ENCODE measurements around the gene EPHB2. TPM values are rescaled to one million over a fixed set of nuclear protein-coding genes. Genes with fewer than 3 reads are reported as not detected.
A peak's percentile ranks its signal among the peaks of the same experiment; 100 is the strongest.

EPHB2 gene
- total and polyA plus RNA-seq, 7 experiments from 2014 or later = 0.27 to 2.2 (median 0.49) TPM; not detected in 3

DNA sequence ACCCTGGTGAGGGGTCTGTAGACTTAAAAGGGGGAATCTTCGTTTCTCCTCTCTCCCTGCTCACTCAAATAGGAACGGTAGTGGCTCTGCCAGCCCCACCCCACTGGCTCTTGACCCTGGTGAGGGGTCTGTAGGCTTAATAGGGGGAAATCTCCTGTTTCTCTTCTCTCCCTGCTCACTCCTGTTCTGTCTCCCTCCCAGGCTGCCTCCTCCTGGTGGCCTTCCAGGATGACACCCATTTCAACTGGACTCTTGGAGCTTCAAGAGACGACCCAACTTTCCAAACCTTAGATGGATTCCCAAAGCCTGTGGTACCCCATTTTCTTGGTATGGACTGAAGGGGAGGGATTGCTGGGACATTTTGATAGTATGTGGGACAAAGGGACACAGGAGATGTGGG, 1.4 kb upstream of the EPHB2 start:
- intact Hi-C loops (cut with micrococcal nuclease) = loop anchor here in 1 of 2 donors (10.0 kb wide), 1 partner anchor 256 kb away; no protein-coding TSS in a partner anchor
- Histone ChIP-seq H3K9me3 (ENCODE audit: control insufficient read depth in 2 of 3, low read length in 3 of 3) (no peaks in the 10 kb centered on the region), H3K4me3 (ENCODE audit: low read length) (no peak overlapping the region), H3K27me3 (ENCODE audit: control insufficient read depth in 2 of 2, insufficient read depth in 2 of 2, low read length in 2 of 2) (peaks cover 3 to 10% of the 10 kb centered on the region in 2 donors), H3K27ac (ENCODE audit: low read depth, low read length) (no peak overlapping the region), H3K4me1 (ENCODE audit: control insufficient read depth in 2 of 2, insufficient read depth in 2 of 2, low read length in 2 of 2) (no peaks in the 10 kb centered on the region), H3K36me3 (ENCODE audit: control insufficient read depth in 2 of 3, insufficient read depth in 3 of 3, low read length in 3 of 3) (no peaks in the 10 kb centered on the region)
- DNase-seq (no peak), ATAC-seq (no peak)
- Mint-ChIP-seq H3K9me3 (peaks cover 0 to 2% (median 0%) of the 10 kb centered on the region in 11 donors), H3K27me3 (peaks cover 47 to 55% (median 52%) of the 10 kb centered on the region in 5 donors), H3K4me1 (peaks cover 0 to 11% (median 7%) of the 10 kb centered on the region in 7 donors), H3K27ac (no peak overlapping the region), H3K4me3 (peak overlapping the region in 3 of 10 donors; percentile 57 to 87 (median 62)), H3K36me3 (no peaks in the 10 kb centered on the region)
- ChIA-PET POLR2A (no interaction called here), CTCF (no interaction called here)

DNA sequence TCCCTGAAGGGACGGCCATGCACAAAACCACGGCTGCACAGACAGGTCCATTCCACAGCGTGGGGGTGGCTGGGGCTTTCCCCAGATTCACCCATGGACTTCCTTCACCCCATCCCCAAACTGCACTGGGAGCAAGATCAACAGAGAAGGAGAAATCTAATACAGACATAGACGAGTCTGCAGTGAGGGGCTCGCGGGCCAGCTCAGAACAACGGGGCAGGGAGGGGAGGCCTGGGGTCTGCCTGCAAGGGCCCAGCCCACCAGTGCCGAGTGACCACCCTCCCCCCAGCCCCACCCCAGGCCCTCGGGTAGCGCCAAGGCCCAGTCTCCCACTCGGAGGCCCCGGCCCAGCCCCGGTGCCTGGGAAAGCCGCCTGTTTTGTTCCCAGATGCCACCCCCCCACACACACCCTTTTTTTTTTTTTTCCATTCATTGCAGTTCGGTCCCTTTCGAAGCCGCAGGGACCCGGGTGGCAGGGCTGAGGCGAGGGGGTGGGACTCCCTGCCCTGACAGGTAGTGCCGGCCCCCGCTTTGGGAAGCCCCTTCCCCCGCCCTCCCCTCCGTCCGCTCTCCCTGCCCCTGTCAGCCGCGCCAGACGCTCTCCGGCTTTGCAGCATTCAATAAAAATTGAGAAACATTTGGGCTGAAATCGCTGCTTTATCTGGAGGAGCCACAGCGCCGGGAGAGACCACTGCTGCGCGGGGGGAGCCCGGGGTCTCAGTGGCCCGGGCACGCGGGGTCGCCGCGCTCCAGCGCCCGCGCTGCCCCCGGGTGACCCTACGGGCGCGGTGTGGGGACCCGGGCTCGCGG, 543 bp upstream of the EPHB2 start:
- Mint-ChIP-seq H3K36me3 (no peaks in the 10 kb centered on the region), H3K27ac (no peak overlapping the region), H3K4me3 (peak overlapping the region in 9 of 10 donors; percentile 37 to 87 (median 71)), H3K4me1 (peaks cover 0 to 13% (median 7%) of the 10 kb centered on the region in 7 donors), H3K27me3 (peaks cover 54 to 64% (median 59%) of the 10 kb centered on the region in 5 donors), H3K9me3 (peaks cover 0 to 2% (median 0%) of the 10 kb centered on the region in 11 donors)
- intact Hi-C loops (cut with micrococcal nuclease) = loop anchor here in 1 of 2 donors (10.0 kb wide), 1 partner anchor 255 kb away; no protein-coding TSS in a partner anchor
- no peaks in the 10 kb centered on the region for H3K36me3 ChIP-seq (ENCODE audit: control insufficient read depth in 2 of 3, insufficient read depth in 3 of 3, low read length in 3 of 3)
- DNase-seq (peak in 4 of 9 donors; percentile 3 to 35 (median 16)), ATAC-seq (peak; percentile 66)
- ChIA-PET CTCF (no interaction called here), POLR2A (no interaction called here)
- peaks cover 3 to 10% of the 10 kb centered on the region in 2 donors for H3K27me3 ChIP-seq (ENCODE audit: control insufficient read depth in 2 of 2, insufficient read depth in 2 of 2, low read length in 2 of 2)
- no peak overlapping the region for H3K4me3 ChIP-seq (ENCODE audit: low read length)
- no peaks in the 10 kb centered on the region for H3K9me3 ChIP-seq (ENCODE audit: control insufficient read depth in 2 of 3, low read length in 3 of 3)
- H3K27ac ChIP-seq (ENCODE audit: low read depth, low read length) = no peak overlapping the region
- no peaks in the 10 kb centered on the region for H3K4me1 ChIP-seq (ENCODE audit: control insufficient read depth in 2 of 2, insufficient read depth in 2 of 2, low read length in 2 of 2)

DNA sequence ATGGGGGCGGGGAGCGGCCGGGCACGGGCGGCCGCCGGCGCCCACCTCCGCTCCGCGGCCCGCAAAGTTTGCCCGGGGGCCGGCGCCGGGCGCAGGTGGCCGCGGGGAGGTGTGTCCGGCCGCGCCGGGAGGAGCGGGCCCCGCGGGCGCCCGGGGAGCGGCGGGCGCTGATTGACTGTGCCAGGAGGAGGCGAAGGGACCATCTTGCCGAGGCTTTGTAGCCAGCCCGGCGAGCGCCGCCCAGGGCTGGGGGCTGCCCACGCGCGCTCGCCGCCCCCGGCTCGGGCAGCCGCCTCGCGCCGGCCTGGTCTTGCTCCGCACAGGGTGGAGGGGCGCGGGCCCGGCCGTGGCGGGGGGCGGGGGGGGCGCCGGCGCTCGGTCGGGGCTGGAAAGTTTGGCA, 432 bp downstream of the EPHB2 start:
- Histone ChIP-seq H3K4me1 (ENCODE audit: control insufficient read depth in 2 of 2, insufficient read depth in 2 of 2, low read length in 2 of 2) (no peaks in the 10 kb centered on the region), H3K9me3 (ENCODE audit: control insufficient read depth in 2 of 3, low read length in 3 of 3) (no peaks in the 10 kb centered on the region), H3K36me3 (ENCODE audit: control insufficient read depth in 2 of 3, insufficient read depth in 3 of 3, low read length in 3 of 3) (no peaks in the 10 kb centered on the region), H3K27ac (ENCODE audit: low read depth, low read length) (no peak overlapping the region), H3K27me3 (ENCODE audit: control insufficient read depth in 2 of 2, insufficient read depth in 2 of 2, low read length in 2 of 2) (peaks cover 3 to 10% of the 10 kb centered on the region in 2 donors), H3K4me3 (ENCODE audit: low read length) (no peak overlapping the region)
- no peaks in the 10 kb centered on the region for H3K36me3 Mint-ChIP-seq
- ATAC-seq (no peak), DNase-seq (no peak)
- ChIA-PET POLR2A (no interaction called here), CTCF (no interaction called here)
- intact Hi-C loops (cut with micrococcal nuclease) = no loop called here
- peaks cover 0 to 13% (median 7%) of the 10 kb centered on the region in 7 donors for H3K4me1 Mint-ChIP-seq
- H3K27ac Mint-ChIP-seq = no peak overlapping the region
- peaks cover 54 to 74% (median 63%) of the 10 kb centered on the region in 5 donors for H3K27me3 Mint-ChIP-seq
- no peak overlapping the region for H3K4me3 Mint-ChIP-seq
- peaks cover 0 to 2% (median 0%) of the 10 kb centered on the region in 11 donors for H3K9me3 Mint-ChIP-seq

DNA sequence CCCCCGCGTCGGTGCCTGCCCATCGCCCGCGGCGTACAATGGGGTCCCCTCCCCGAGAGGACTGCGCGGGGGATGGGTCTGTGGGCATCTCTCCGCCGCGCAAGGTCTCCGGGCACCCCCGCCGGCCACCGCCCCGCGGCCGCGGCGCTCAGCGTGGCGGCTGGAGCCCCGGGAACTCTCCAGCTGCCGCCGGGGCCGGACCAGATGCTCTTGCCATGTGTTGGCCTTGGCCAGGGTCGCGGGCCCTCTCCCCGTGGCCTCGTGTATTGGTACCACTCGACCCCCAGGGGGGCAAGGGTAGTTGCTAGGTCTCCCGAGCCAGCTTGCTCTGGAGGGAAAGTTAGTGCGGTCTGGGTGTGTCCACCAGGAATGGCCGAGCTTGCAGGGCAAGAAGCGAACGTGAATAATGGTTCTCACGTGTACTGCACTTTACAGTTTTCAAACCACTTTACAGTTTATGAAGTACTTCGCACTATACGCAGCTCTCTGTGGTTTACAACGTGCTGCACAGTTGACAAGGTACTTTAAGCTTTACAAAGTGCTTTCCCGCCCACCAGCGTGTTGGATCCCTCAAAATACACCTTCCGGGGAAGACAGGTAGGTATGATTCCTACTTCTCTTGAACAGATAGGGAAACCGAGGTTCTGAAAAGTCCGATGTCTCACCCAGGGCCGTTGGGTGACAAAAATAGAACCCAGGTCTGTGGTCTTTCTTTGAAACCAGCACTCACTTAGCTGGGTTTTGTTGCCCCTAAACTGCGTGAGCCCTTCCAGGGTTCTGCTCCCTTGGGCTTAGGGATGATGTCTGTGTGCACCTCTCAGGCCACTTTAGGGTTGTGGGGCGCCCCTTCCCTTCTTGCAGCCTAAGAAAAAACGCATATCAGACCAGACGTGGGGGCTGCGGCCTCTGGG, 1.2 kb downstream of the EPHB2 start:
- ChIA-PET CTCF (no interaction called here), POLR2A (no interaction called here)
- no peak overlapping the region for H3K27ac Mint-ChIP-seq
- peak overlapping the region in 9 of 10 donors; percentile 23 to 76 (median 53) for H3K4me3 Mint-ChIP-seq
- DNase-seq (no peak), ATAC-seq (no peak)
- H3K4me3 ChIP-seq (ENCODE audit: low read length) = no peak overlapping the region
- peaks cover 0 to 2% (median 0%) of the 10 kb centered on the region in 11 donors for H3K9me3 Mint-ChIP-seq
- H3K4me1 ChIP-seq (ENCODE audit: control insufficient read depth in 2 of 2, insufficient read depth in 2 of 2, low read length in 2 of 2) = no peaks in the 10 kb centered on the region
- no peaks in the 10 kb centered on the region for H3K9me3 ChIP-seq (ENCODE audit: control insufficient read depth in 2 of 3, low read length in 3 of 3)
- peaks cover 54 to 80% (median 63%) of the 10 kb centered on the region in 5 donors for H3K27me3 Mint-ChIP-seq
- H3K27ac ChIP-seq (ENCODE audit: low read depth, low read length) = no peak overlapping the region
- H3K36me3 ChIP-seq (ENCODE audit: control insufficient read depth in 2 of 3, insufficient read depth in 3 of 3, low read length in 3 of 3) = no peaks in the 10 kb centered on the region
- intact Hi-C loops (cut with micrococcal nuclease) = no loop called here
- peaks cover 0 to 13% (median 7%) of the 10 kb centered on the region in 7 donors for H3K4me1 Mint-ChIP-seq
- peaks cover 3 to 10% of the 10 kb centered on the region in 2 donors for H3K27me3 ChIP-seq (ENCODE audit: control insufficient read depth in 2 of 2, insufficient read depth in 2 of 2, low read length in 2 of 2)
- no peaks in the 10 kb centered on the region for H3K36me3 Mint-ChIP-seq

DNA sequence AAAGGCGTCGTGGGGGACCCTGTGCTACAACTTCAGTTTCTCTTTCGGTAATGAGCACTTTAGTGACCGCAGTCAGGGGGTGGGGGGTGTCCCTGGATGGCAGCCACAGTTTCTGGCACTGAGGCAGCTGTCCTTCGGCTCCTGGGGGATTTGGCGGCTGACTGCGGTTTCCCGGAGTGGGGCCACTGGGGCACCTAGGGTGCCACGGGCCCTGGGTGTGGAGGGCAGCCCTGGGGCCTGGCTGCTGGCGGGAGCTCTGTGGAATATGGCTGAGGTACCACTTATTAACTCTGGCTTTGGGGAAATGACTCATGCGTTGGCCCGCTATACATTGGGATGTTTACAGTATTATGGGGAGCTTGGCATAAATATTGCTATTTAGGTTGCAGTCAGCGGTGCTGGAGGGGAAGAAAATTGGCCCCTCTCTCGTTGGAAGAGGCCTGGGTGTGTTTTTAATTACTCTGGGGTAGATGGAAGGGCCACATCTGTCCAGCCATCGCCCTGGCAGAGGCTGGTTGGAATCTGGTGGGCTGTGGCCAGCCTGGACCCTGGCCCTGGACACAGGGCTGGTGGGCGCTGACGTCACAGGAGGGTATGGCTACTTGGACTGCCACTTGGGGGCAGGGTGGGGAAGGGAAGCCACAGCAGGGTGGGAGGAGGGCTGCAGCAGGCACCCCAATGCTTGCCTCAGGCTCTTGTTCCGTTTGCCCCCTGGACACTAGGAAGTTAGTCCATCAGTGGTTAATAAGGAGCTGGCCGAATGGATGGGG, 2.0 kb downstream of the EPHB2 start:
- CTCF ChIA-PET = no interaction called here
- H3K9me3 ChIP-seq (ENCODE audit: control insufficient read depth in 2 of 3, low read length in 3 of 3) = no peaks in the 10 kb centered on the region
- H3K27ac ChIP-seq (ENCODE audit: low read depth, low read length) = no peak overlapping the region
- H3K27me3 Mint-ChIP-seq = peaks cover 50 to 74% (median 60%) of the 10 kb centered on the region in 5 donors
- ATAC-seq (no peak), DNase-seq (no peak)
- POLR2A ChIA-PET = no interaction called here
- H3K36me3 Mint-ChIP-seq = no peaks in the 10 kb centered on the region
- intact Hi-C loops (cut with micrococcal nuclease) = no loop called here
- peak overlapping the region in 3 of 10 donors; percentile 57 to 73 (median 63) for H3K4me3 Mint-ChIP-seq
- no peaks in the 10 kb centered on the region for H3K4me1 ChIP-seq (ENCODE audit: control insufficient read depth in 2 of 2, insufficient read depth in 2 of 2, low read length in 2 of 2)
- H3K27ac Mint-ChIP-seq = no peak overlapping the region
- H3K9me3 Mint-ChIP-seq = peaks cover 0 to 2% (median 0%) of the 10 kb centered on the region in 11 donors
- H3K36me3 ChIP-seq (ENCODE audit: control insufficient read depth in 2 of 3, insufficient read depth in 3 of 3, low read length in 3 of 3) = no peaks in the 10 kb centered on the region
- H3K4me3 ChIP-seq (ENCODE audit: low read length) = no peak overlapping the region
- H3K4me1 Mint-ChIP-seq = peaks cover 0 to 13% (median 7%) of the 10 kb centered on the region in 7 donors
- H3K27me3 ChIP-seq (ENCODE audit: control insufficient read depth in 2 of 2, insufficient read depth in 2 of 2, low read length in 2 of 2) = peaks cover 3 to 10% of the 10 kb centered on the region in 2 donors

DNA sequence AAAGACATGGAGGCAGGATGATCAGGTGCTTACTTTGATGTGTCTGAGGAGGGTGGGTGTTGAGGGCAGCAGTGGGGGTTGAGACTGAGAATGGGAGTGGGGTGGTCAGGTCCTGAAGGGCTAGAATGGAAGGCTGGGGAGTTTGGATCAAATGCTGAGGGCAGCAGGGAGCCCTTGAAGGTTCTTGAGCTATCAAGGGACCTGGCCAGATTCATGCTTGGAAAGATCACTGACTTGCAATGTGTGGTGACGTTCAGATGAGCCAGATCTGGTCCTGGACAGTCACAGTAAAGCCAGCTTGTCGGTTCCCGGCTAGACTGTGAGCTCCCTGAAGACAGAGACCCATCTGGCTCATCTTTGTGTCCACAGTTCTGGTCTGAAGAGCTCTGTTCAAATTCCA, 3.8 kb downstream of the EPHB2 start:
- Mint-ChIP-seq H3K9me3 (no peaks in the 10 kb centered on the region), H3K4me1 (peaks cover 0 to 10% (median 4%) of the 10 kb centered on the region in 7 donors), H3K27ac (no peak overlapping the region), H3K4me3 (no peak overlapping the region), H3K36me3 (no peaks in the 10 kb centered on the region), H3K27me3 (peaks cover 34 to 62% (median 43%) of the 10 kb centered on the region in 5 donors)
- Histone ChIP-seq H3K27ac (ENCODE audit: low read depth, low read length) (no peak overlapping the region), H3K9me3 (ENCODE audit: control insufficient read depth in 2 of 3, low read length in 3 of 3) (no peaks in the 10 kb centered on the region), H3K27me3 (ENCODE audit: control insufficient read depth in 2 of 2, insufficient read depth in 2 of 2, low read length in 2 of 2) (peaks cover 3 to 6% of the 10 kb centered on the region in 2 donors), H3K36me3 (ENCODE audit: control insufficient read depth in 2 of 3, insufficient read depth in 3 of 3, low read length in 3 of 3) (no peaks in the 10 kb centered on the region), H3K4me1 (ENCODE audit: control insufficient read depth in 2 of 2, insufficient read depth in 2 of 2, low read length in 2 of 2) (no peaks in the 10 kb centered on the region), H3K4me3 (ENCODE audit: low read length) (no peak overlapping the region)
- intact Hi-C loops (cut with micrococcal nuclease) = no loop called here
- ChIA-PET CTCF (no interaction called here), POLR2A (no interaction called here)
- no peak for ATAC-seq
- DNase-seq = no peak

Data from naive thymus-derived CD4-positive, alpha-beta T cell (primary cell).